Osteoblast (primary cell): ENCODE data around the gene GCNT4. TPM values are rescaled to one million over a fixed set of nuclear protein-coding genes. Genes with fewer than 3 reads are reported as not detected.
"Not testable (repeated sequence)": the region's sequence is repeated elsewhere in the genome, so short reads cannot be mapped to it uniquely, and the experiment has no call there.

Experiments
- DNase-seq: peaks from one replicate; pipeline ENCODE4 v3.0.0; 2011; ENCODE audit warnings: low spot score, mixed read lengths; ENCODE audit not compliant: insufficient read length; ENCODE audit errors: missing footprints
- H2AFZ ChIP-seq: 2 replicates; pipeline ENCODE4 v1.6.0; 2011; ENCODE audit warnings: mild to moderate bottlenecking, low read length
- H3K27ac ChIP-seq: 2 replicates; pipeline ENCODE4 v1.5.1; 2011; ENCODE audit warnings: mild to moderate bottlenecking, low read depth, low read length, moderate library complexity
- H3K27me3 ChIP-seq: 2 replicates; pipeline ENCODE4 v1.6.0; 2012; ENCODE audit warnings: mild to moderate bottlenecking, control low read depth, inconsistent platforms, low read length, moderate library complexity; ENCODE audit not compliant: insufficient read depth
- H3K36me3 ChIP-seq: 2 replicates; pipeline ENCODE4 v1.5.1; 2011; ENCODE audit warnings: mild to moderate bottlenecking, low read length, control low read depth, moderate library complexity; ENCODE audit not compliant: insufficient read depth
- H3K4me1 ChIP-seq: 2 replicates; pipeline ENCODE4 v1.5.1; 2011; ENCODE audit warnings: mild to moderate bottlenecking, low read length, control low read depth, moderate library complexity; ENCODE audit not compliant: insufficient read depth
- H3K4me2 ChIP-seq: 2 replicates; pipeline ENCODE4 v1.6.0; 2011; ENCODE audit warnings: mild to moderate bottlenecking, low read length; ENCODE audit not compliant: insufficient read depth
- H3K4me3 ChIP-seq: fragments of 200-600 bp; sonication (generic); 3 replicates; pipeline ENCODE4 v1.5.1; 2012; ENCODE audit warnings: mild to moderate bottlenecking, low read length, inconsistent platforms; ENCODE audit not compliant: insufficient read depth
- H3K79me2 ChIP-seq: 2 replicates; pipeline ENCODE4 v1.6.0; 2012; ENCODE audit warnings: mild to moderate bottlenecking, low read length, control low read depth, inconsistent platforms; ENCODE audit not compliant: insufficient read depth
- H3K9me3 ChIP-seq: 2 replicates; pipeline ENCODE4 v1.5.1; 2011; ENCODE audit warnings: low read depth, low read length, control low read depth
- H4K20me1 ChIP-seq: 2 replicates; pipeline ENCODE4 v1.6.0; 2012; ENCODE audit warnings: mild to moderate bottlenecking, low read length, control low read depth; ENCODE audit not compliant: insufficient read depth
- CTCF ChIP-seq: IDR thresholded peaks from 2 replicates; pipeline ENCODE4 v1.5.1; 2011; ENCODE audit warnings: mild to moderate bottlenecking, low read depth, low read length, moderate library complexity; ENCODE audit errors: extremely low read depth
- total RNA-seq: library from RNA; depleted of rRNA; stranded (reverse); fragments of >200 nt; gene quantifications from 2 replicates; pipeline ENCODE4 v1.2.3, GENCODE V29; 2012

Gene GCNT4
- total RNA-seq, 1 donor = 2.5 TPM

- no peak for DNase-seq
- no peak overlapping the region for H2AFZ ChIP-seq
- TF ChIP-seq CTCF = no peak
Observed at GRCh38 chr5:75089137-75089536, 36.8 kb upstream of the GCNT4 start.

GRCh38 chr5:75088648-75089047 lies 36.3 kb upstream of the GCNT4 start:
- H3K9me3 ChIP-seq = no peaks in the 10 kb centered on the region
- DNase-seq = no peak
- H3K79me2 ChIP-seq = no peaks in the 10 kb centered on the region
- H3K4me3 ChIP-seq = no peak overlapping the region
- H4K20me1 ChIP-seq = no peaks in the 10 kb centered on the region
- no peaks in the 10 kb centered on the region for H3K36me3 ChIP-seq
- no peaks in the 10 kb centered on the region for H3K4me1 ChIP-seq
- no peak for TF ChIP-seq CTCF
- no peak overlapping the region for H2AFZ ChIP-seq
- no peak overlapping the region for H3K4me2 ChIP-seq
- H3K27ac ChIP-seq = no peak overlapping the region
- no peaks in the 10 kb centered on the region for H3K27me3 ChIP-seq

More at GRCh38 chr5:75089137-75089536, 36.8 kb upstream of the GCNT4 start:
- H4K20me1 ChIP-seq = no peaks in the 10 kb centered on the region
- no peaks in the 10 kb centered on the region for H3K27me3 ChIP-seq
- no peak overlapping the region for H3K27ac ChIP-seq
- no peaks in the 10 kb centered on the region for H3K4me1 ChIP-seq
- no peaks in the 10 kb centered on the region for H3K9me3 ChIP-seq
- H3K36me3 ChIP-seq = no peaks in the 10 kb centered on the region
- no peaks in the 10 kb centered on the region for H3K79me2 ChIP-seq
- no peak overlapping the region for H3K4me3 ChIP-seq
- H3K4me2 ChIP-seq = no peak overlapping the region

GRCh38 chr5:75081510-75081909 lies 29.2 kb upstream of the GCNT4 start:
- Histone ChIP-seq H3K4me2 (no peak overlapping the region), H3K4me3 (no peak overlapping the region), H3K27ac (no peak overlapping the region), H3K36me3 (no peaks in the 10 kb centered on the region), H3K4me1 (no peaks in the 10 kb centered on the region), H3K9me3 (no peaks in the 10 kb centered on the region), H3K27me3 (no peaks in the 10 kb centered on the region), H2AFZ (no peak overlapping the region), H4K20me1 (no peaks in the 10 kb centered on the region), H3K79me2 (no peaks in the 10 kb centered on the region)
- DNase-seq = no peak
- TF ChIP-seq CTCF = no peak

- not testable (repeated sequence) for H4K20me1 ChIP-seq, H3K9me3 ChIP-seq, H3K4me1 ChIP-seq, DNase-seq, H3K36me3 ChIP-seq, H3K27ac ChIP-seq, H3K4me2 ChIP-seq, H3K4me3 ChIP-seq, H3K79me2 ChIP-seq, H2AFZ ChIP-seq, H3K27me3 ChIP-seq
Observed at GRCh38 chr5:75079346-75079745, 27.0 kb upstream of the GCNT4 start.
